ENCODE data around the gene ELAVL1.

ELAVL1 gene

GRCh38 chr19:7959211-7959610 lies 46.2 kb downstream of the ELAVL1 start:
- H3K4me3 ChIP-seq (ENCODE audit: low read depth, low read length), result no peak overlapping the region
- no peak for TF ChIP-seq CTCF (IDR thresholded peaks at IDR 0.05; ENCODE audit: low read depth, low read length)

- TF ChIP-seq CTCF (IDR thresholded peaks at IDR 0.05; ENCODE audit: low read depth, low read length), result no peak
- H3K4me3 ChIP-seq (ENCODE audit: low read depth, low read length), result no peak overlapping the region
Observed at GRCh38 chr19:7955696-7956095, 49.7 kb downstream of the ELAVL1 start.

GRCh38 chr19:7953576-7953975 lies 51.9 kb downstream of the ELAVL1 start:
- no peak for TF ChIP-seq CTCF (IDR thresholded peaks at IDR 0.05; ENCODE audit: low read depth, low read length)
- no peak overlapping the region for H3K4me3 ChIP-seq (ENCODE audit: low read depth, low read length)

- H3K4me3 ChIP-seq (ENCODE audit: low read depth, low read length), result no peak overlapping the region
- no peak for TF ChIP-seq CTCF (IDR thresholded peaks at IDR 0.05; ENCODE audit: low read depth, low read length)
Observed at GRCh38 chr19:7953060-7953459, 52.4 kb downstream of the ELAVL1 start.

- no peak for TF ChIP-seq CTCF (IDR thresholded peaks at IDR 0.05; ENCODE audit: low read depth, low read length)
- H3K4me3 ChIP-seq (ENCODE audit: low read depth, low read length), result no peak overlapping the region
Observed at GRCh38 chr19:7947939-7948338, 57.5 kb downstream of the ELAVL1 start.

- TF ChIP-seq CTCF (IDR thresholded peaks at IDR 0.05; ENCODE audit: low read depth, low read length), result peak; percentile 63
- peak overlapping the region; percentile 68 for H3K4me3 ChIP-seq (ENCODE audit: low read depth, low read length)
Observed at GRCh38 chr19:7944177-7944761, 61.2 kb downstream of the ELAVL1 start.

- H3K4me3 ChIP-seq (ENCODE audit: low read depth, low read length), result peak within 1 kb of the TSS; percentile 76
Observed at GRCh38 chr19:7943444-7944176, 61.8 kb downstream of the ELAVL1 start, which contains the start of gene TIMM44. TIMM44 (minus strand) TSS chr19:7943666; CDS start chr19:7943651, 15 bp downstream.

More at GRCh38 chr19:7943444-7944176, 61.8 kb downstream of the ELAVL1 start, which contains the start of gene TIMM44:
- TF ChIP-seq CTCF (IDR thresholded peaks at IDR 0.05; ENCODE audit: low read depth, low read length), result no peak

All from WI38 (cell line).